GM21390 (cell line): Measurements from ENCODE around the gene FANCB.

Source experiments
- ATAC-seq: cut with Tn5 transposase; IDR thresholded peaks from one replicate; pipeline ENCODE4 v1.9.1; 2021; ENCODE audit not compliant: unreplicated experiment

FANCB gene

DNA sequence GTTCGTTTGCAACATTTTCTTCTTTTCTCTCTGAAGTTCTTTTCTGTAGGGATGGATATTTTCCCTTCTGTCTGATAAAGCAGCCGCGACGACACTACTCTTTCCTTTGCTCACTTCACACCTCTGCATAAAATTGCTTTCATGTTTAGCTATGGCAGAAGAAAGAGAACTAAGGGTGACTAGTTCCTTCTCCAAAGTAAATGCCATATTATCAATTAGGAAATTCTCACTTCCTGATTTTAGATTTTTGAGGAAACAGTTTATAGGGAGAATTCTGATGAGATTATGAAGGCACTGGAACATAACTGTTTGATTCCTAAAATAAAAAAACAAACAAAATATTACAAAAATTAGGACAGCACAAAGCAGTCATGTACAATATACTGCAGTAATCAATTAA, 29.2 kb downstream of the FANCB start:
- ATAC-seq = no peak

DNA sequence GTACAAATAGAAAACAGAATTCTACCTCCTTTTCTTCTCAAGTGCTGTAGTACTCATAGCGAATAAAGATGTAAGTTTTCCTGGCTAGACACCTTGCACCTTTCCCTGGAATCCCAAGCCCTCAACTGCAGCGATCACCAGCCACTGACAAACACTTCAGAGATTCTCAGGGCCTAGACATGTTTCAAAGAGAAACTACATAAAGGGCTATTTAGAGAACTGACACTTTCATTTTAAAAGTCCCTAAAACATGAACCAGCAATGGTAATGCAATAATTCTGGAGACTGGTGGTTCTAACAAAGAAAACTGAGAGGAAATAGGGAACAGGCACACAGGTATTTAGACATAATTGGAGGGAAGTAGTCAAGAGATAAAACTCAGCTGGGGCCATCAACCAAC, 35.7 kb downstream of the FANCB start:
- ATAC-seq = no peak

- ATAC-seq = no peak
These were observed 40.3 kb downstream of the FANCB start for GRCh38 chrX:14832586-14832985.

GRCh38 chrX:14832151-14832550, 40.7 kb downstream of the FANCB start:
- ATAC-seq = no peak

DNA sequence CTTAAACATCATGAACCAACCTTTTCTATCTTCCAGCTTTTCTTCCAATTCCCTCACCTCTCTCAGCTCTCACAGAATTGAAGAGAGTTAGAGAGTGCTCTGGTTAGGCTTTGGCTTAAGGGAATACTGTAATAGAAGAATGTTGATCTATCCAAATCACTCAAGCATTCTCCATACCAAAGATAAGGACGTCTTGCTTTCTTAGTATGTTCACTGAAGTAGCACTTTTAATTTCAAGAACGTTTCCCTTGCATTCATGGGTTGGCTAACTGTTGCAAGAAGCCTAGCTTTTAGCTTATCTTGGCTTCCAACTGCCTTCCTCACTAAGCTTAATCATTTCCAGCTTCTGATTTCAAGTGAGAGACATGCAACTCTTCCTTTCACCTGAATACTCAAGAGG, 43.2 kb downstream of the FANCB start:
- ATAC-seq = no peak

DNA sequence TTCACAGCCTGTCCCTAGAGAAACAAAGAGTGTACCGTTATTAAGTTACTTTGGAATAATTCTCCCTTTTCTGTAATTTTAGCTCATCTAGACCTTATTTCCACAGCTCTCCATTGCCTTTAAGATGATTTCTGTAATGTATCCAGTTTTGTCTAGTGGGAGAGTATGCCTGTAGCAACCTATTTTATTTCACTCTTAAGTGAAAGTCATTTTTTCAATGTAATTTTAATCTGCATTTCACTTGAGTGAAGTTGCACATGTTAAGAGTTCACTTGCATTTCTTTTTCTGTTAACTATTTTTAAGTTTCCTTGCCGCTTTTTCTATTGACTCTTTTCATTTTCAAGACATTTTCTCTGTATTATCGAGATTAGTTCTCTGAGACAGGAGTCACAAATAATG, 46.5 kb downstream of the FANCB start:
- ATAC-seq = no peak

GRCh38 chrX:14825851-14826250, 47.0 kb downstream of the FANCB start:
- no peak for ATAC-seq

GRCh38 chrX:14819769-14820168, 53.1 kb downstream of the FANCB start:
- no peak for ATAC-seq

DNA sequence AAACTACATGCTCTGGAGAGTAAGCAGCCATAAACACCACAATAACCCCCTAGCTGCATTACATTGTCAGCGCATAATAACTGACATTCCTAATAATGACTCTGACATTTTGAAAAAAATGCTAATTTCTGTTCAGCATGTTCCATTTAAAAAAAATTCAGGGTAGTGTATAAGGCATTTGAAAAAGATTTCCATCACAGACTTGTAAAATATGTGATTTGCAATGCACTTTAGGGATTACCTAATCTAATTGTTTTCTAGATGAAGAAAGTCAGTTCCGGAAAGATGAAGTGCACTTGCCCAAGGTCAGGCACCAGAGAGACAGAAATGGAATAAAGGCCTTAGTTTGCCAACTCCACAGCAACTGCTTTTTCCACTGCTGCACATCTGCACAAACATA, 55.3 kb downstream of the FANCB start:
- ATAC-seq = no peak

DNA sequence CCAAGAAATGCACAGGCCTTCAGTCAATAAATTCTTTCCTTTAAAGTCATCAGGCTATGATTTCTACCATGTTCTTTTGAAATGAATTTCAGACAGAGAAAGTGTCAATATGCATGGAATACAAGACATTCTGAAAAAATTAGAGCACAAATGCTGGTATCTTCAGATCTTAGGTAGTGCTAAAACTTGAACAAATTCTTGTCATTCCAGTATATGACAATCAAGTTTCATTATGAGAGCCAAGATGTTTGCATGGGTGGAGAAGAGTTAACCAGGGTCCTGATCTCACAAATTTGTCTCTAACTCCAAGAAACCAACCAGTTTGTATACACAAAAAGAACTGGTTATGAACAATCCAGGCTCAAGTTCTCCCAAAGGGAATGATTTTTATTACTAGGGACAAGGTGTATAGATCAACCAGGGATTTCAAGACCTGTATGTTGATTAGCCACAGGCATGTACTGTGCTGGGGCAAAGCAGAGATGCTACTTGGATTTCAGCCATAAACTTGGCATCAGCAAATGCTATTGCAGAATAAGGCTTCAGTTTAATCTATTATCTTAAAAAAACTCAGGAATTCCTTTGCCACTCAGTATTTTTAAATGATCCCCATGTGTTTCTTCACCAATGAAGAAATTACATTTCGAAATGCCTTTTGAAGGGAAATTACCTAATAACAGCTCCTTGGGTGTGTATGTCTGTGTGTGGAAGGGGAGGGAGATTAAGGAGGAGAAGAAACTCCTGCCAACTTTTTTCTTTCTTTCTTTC, 69.7 kb downstream of the FANCB start:
- no peak for ATAC-seq

GRCh38 chrX:14801136-14801535, 71.7 kb downstream of the FANCB start:
- no peak for ATAC-seq

- ATAC-seq = no peak
These were observed 74.0 kb downstream of the FANCB start for GRCh38 chrX:14798805-14799397.
